ENCODE results near the gene PLEKHM2. TPM values are rescaled to one million over a fixed set of nuclear protein-coding genes. Genes with fewer than 3 reads are reported as not detected.

PLEKHM2 gene, protein sequence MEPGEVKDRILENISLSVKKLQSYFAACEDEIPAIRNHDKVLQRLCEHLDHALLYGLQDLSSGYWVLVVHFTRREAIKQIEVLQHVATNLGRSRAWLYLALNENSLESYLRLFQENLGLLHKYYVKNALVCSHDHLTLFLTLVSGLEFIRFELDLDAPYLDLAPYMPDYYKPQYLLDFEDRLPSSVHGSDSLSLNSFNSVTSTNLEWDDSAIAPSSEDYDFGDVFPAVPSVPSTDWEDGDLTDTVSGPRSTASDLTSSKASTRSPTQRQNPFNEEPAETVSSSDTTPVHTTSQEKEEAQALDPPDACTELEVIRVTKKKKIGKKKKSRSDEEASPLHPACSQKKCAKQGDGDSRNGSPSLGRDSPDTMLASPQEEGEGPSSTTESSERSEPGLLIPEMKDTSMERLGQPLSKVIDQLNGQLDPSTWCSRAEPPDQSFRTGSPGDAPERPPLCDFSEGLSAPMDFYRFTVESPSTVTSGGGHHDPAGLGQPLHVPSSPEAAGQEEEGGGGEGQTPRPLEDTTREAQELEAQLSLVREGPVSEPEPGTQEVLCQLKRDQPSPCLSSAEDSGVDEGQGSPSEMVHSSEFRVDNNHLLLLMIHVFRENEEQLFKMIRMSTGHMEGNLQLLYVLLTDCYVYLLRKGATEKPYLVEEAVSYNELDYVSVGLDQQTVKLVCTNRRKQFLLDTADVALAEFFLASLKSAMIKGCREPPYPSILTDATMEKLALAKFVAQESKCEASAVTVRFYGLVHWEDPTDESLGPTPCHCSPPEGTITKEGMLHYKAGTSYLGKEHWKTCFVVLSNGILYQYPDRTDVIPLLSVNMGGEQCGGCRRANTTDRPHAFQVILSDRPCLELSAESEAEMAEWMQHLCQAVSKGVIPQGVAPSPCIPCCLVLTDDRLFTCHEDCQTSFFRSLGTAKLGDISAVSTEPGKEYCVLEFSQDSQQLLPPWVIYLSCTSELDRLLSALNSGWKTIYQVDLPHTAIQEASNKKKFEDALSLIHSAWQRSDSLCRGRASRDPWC
- total RNA-seq, result 71.8 TPM
- 1 to 10 TPM; 3.2 to 5.0 (median 3.7) TPM for polyA plus RNA-seq

GRCh38 chr1:15684042-15684461, at the start of gene PLEKHM2:
Gene PLEKHM2, plus strand, starts transcription at chr1:15684320. Its CDS starts 239 bp downstream, at chr1:15684559.
- Mint-ChIP-seq H3K9me3 (peaks cover 0 to 3% (median 0%) of the 10 kb centered on the region in 7 donors), H3K4me3 (peak within 1 kb of the TSS; percentile 91 to 95 (median 92)), H3K36me3 (peaks cover 6% of the 10 kb centered on the region), H3K27ac (peak within 1 kb of the TSS; percentile 91 to 95 (median 92)), H3K27me3 (peaks cover 4% of the 10 kb centered on the region), H3K4me1 (peaks cover 22 to 39% (median 27%) of the 10 kb centered on the region in 4 donors)
- Histone ChIP-seq H3K36me3 (ENCODE audit: control insufficient read depth, insufficient read depth, low read length) (no peaks in the 10 kb centered on the region), H3K9me3 (ENCODE audit: control insufficient read depth in 2 of 2, low read length in 2 of 2) (no peaks in the 10 kb centered on the region), H3K27ac (ENCODE audit: insufficient read depth, low read length, poor library complexity, severe bottlenecking) (peak within 1 kb of the TSS; percentile 85), H3K4me1 (ENCODE audit: control insufficient read depth, insufficient read depth, low read length, poor library complexity, severe bottlenecking) (peaks cover 31% of the 10 kb centered on the region), H3K27me3 (ENCODE audit: control insufficient read depth, insufficient read depth, low read length) (no peaks in the 10 kb centered on the region), H3K4me3 (ENCODE audit: low read depth, low read length) (peak within 1 kb of the TSS; percentile 79)
- DNase-seq (peak; percentile 16 to 67 (median 57)), ATAC-seq (ENCODE audit: low read depth in 2 of 2) (peak; percentile 81 to 83)

DNA sequence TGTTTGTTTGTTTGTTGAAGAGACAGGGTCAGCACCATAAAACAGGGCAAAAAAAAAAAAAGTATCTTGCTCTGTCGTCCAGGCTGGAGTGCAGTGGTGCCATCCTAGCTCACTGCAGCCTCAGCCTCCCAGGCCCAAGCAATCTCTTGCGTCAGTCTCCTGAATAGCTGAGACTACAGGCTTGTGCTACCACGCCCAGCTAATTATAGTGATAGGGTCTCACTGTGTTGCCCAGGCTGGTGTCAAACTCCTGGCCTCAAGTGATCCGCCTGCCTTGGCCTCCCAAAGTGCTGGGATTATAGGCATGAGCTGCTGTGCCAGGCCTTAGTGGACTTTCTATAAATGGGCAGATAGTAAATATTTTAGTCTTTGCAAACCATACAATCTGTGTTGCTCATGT, 47.7 kb upstream of the PLEKHM2 start:
- no peaks in the 10 kb centered on the region for H3K27me3 ChIP-seq (ENCODE audit: control insufficient read depth, insufficient read depth, low read length)
- H3K4me1 ChIP-seq (ENCODE audit: control insufficient read depth, insufficient read depth, low read length, poor library complexity, severe bottlenecking), result no peaks in the 10 kb centered on the region
- H3K9me3 Mint-ChIP-seq, result no peaks in the 10 kb centered on the region
- peaks cover 95% of the 10 kb centered on the region for H3K36me3 ChIP-seq (ENCODE audit: control insufficient read depth, insufficient read depth, low read length)
- H3K4me3 ChIP-seq (ENCODE audit: low read depth, low read length), result no peak overlapping the region
- H3K27ac ChIP-seq (ENCODE audit: insufficient read depth, low read length, poor library complexity, severe bottlenecking), result no peak overlapping the region
- H3K27ac Mint-ChIP-seq, result peak overlapping the region in 1 of 3 donors; percentile 26
- DNase-seq (no peak), ATAC-seq (ENCODE audit: low read depth in 2 of 2) (no peak)
- H3K27me3 Mint-ChIP-seq, result no peaks in the 10 kb centered on the region
- H3K9me3 ChIP-seq (ENCODE audit: control insufficient read depth in 2 of 2, low read length in 2 of 2), result no peaks in the 10 kb centered on the region
- H3K4me1 Mint-ChIP-seq, result peaks cover 0 to 6% (median 0%) of the 10 kb centered on the region in 4 donors
- peaks cover 61% of the 10 kb centered on the region for H3K36me3 Mint-ChIP-seq
- no peak overlapping the region for H3K4me3 Mint-ChIP-seq

DNA sequence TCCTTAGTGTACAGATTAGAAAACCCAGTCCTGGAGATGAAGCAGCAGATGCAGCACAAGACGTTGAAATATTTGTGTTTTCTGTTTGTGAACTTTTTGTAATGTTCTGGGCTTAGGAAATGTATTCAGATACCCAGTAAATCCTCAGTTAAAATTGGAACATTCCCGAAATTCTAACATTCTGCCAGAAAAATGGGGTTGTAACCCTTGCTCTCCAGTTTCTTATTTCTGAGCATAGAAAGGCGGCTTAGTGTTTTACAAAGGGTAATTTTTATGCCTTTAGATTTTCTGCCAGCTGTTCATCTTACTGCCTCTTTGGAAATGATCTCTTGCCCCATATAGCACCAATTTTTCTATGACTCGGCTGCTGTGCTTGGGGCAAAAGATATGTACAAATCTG, 46.3 kb upstream of the PLEKHM2 start:
- no peak for DNase-seq
- no peak overlapping the region for H3K27ac ChIP-seq (ENCODE audit: insufficient read depth, low read length, poor library complexity, severe bottlenecking)
- H3K36me3 Mint-ChIP-seq, result peaks cover 60% of the 10 kb centered on the region

GRCh38 chr1:15639262-15639661, 44.9 kb upstream of the PLEKHM2 start:
- Mint-ChIP-seq H3K36me3 (peaks cover 59% of the 10 kb centered on the region), H3K4me3 (no peak overlapping the region), H3K9me3 (no peaks in the 10 kb centered on the region), H3K4me1 (peaks cover 3 to 13% (median 9%) of the 10 kb centered on the region in 4 donors), H3K27me3 (no peaks in the 10 kb centered on the region), H3K27ac (no peak overlapping the region)
- H3K36me3 ChIP-seq (ENCODE audit: control insufficient read depth, insufficient read depth, low read length), result peaks cover 83% of the 10 kb centered on the region
- H3K4me3 ChIP-seq (ENCODE audit: low read depth, low read length), result no peak overlapping the region
- no peaks in the 10 kb centered on the region for H3K27me3 ChIP-seq (ENCODE audit: control insufficient read depth, insufficient read depth, low read length)
- no peaks in the 10 kb centered on the region for H3K9me3 ChIP-seq (ENCODE audit: control insufficient read depth in 2 of 2, low read length in 2 of 2)
- no peak for DNase-seq
- ATAC-seq (ENCODE audit: low read depth in 2 of 2), result no peak
- H3K27ac ChIP-seq (ENCODE audit: insufficient read depth, low read length, poor library complexity, severe bottlenecking), result no peak overlapping the region
- H3K4me1 ChIP-seq (ENCODE audit: control insufficient read depth, insufficient read depth, low read length, poor library complexity, severe bottlenecking), result no peaks in the 10 kb centered on the region

More for the DNA sequence above, 46.3 kb upstream of the PLEKHM2 start:
- Histone ChIP-seq H3K4me3 (ENCODE audit: low read depth, low read length) (no peak overlapping the region), H3K27me3 (ENCODE audit: control insufficient read depth, insufficient read depth, low read length) (no peaks in the 10 kb centered on the region), H3K36me3 (ENCODE audit: control insufficient read depth, insufficient read depth, low read length) (peaks cover 84% of the 10 kb centered on the region), H3K4me1 (ENCODE audit: control insufficient read depth, insufficient read depth, low read length, poor library complexity, severe bottlenecking) (no peaks in the 10 kb centered on the region), H3K9me3 (ENCODE audit: control insufficient read depth in 2 of 2, low read length in 2 of 2) (no peaks in the 10 kb centered on the region)
- no peaks in the 10 kb centered on the region for H3K27me3 Mint-ChIP-seq
- no peak overlapping the region for H3K4me3 Mint-ChIP-seq
- ATAC-seq (ENCODE audit: low read depth in 2 of 2), result no peak
- H3K4me1 Mint-ChIP-seq, result peaks cover 0 to 9% (median 0%) of the 10 kb centered on the region in 4 donors
- H3K27ac Mint-ChIP-seq, result no peak overlapping the region
- H3K9me3 Mint-ChIP-seq, result no peaks in the 10 kb centered on the region

GRCh38 chr1:15639931-15640330, 44.2 kb upstream of the PLEKHM2 start:
- peaks cover 55% of the 10 kb centered on the region for H3K36me3 Mint-ChIP-seq
- ATAC-seq (ENCODE audit: low read depth in 2 of 2) (no peak), DNase-seq (no peak)
- no peaks in the 10 kb centered on the region for H3K4me1 ChIP-seq (ENCODE audit: control insufficient read depth, insufficient read depth, low read length, poor library complexity, severe bottlenecking)
- no peaks in the 10 kb centered on the region for H3K9me3 Mint-ChIP-seq
- H3K9me3 ChIP-seq (ENCODE audit: control insufficient read depth in 2 of 2, low read length in 2 of 2), result no peaks in the 10 kb centered on the region
- H3K27ac ChIP-seq (ENCODE audit: insufficient read depth, low read length, poor library complexity, severe bottlenecking), result no peak overlapping the region
- H3K36me3 ChIP-seq (ENCODE audit: control insufficient read depth, insufficient read depth, low read length), result peaks cover 80% of the 10 kb centered on the region
- H3K4me3 ChIP-seq (ENCODE audit: low read depth, low read length), result no peak overlapping the region
- no peak overlapping the region for H3K4me3 Mint-ChIP-seq
- H3K27me3 Mint-ChIP-seq, result no peaks in the 10 kb centered on the region
- peak overlapping the region in 2 of 3 donors; percentile 15 to 42 for H3K27ac Mint-ChIP-seq
- peaks cover 3 to 13% (median 10%) of the 10 kb centered on the region in 4 donors for H3K4me1 Mint-ChIP-seq
- H3K27me3 ChIP-seq (ENCODE audit: control insufficient read depth, insufficient read depth, low read length), result no peaks in the 10 kb centered on the region

DNA sequence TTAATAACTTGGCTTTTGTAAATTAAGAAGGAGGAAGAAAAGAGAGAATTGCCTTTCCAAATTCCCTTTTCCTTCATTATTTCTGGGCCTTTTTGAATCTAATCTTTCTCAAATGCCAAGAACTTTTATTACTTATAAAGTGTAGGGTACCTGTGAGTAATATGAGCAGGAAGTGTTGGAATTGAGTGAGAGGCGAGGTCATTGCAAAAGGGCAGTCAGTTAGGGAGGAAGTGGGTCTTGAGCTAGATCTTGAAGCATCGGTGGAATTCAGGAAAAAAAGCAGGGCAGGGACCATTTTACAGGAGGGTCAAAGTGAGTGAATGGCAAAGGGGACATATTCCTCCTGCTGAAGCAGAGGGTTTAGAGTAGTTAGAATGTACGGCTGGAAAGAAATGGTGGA, 43.5 kb upstream of the PLEKHM2 start:
- DNase-seq (no peak), ATAC-seq (ENCODE audit: low read depth in 2 of 2) (no peak)
- Histone ChIP-seq H3K4me3 (ENCODE audit: low read depth, low read length) (no peak overlapping the region), H3K27me3 (ENCODE audit: control insufficient read depth, insufficient read depth, low read length) (no peaks in the 10 kb centered on the region), H3K9me3 (ENCODE audit: control insufficient read depth in 2 of 2, low read length in 2 of 2) (no peaks in the 10 kb centered on the region), H3K4me1 (ENCODE audit: control insufficient read depth, insufficient read depth, low read length, poor library complexity, severe bottlenecking) (no peaks in the 10 kb centered on the region), H3K36me3 (ENCODE audit: control insufficient read depth, insufficient read depth, low read length) (peaks cover 80% of the 10 kb centered on the region), H3K27ac (ENCODE audit: insufficient read depth, low read length, poor library complexity, severe bottlenecking) (no peak overlapping the region)
- Mint-ChIP-seq H3K36me3 (peaks cover 60% of the 10 kb centered on the region), H3K4me3 (no peak overlapping the region), H3K27me3 (no peaks in the 10 kb centered on the region), H3K27ac (peak overlapping the region in 2 of 3 donors; percentile 1 to 15), H3K9me3 (no peaks in the 10 kb centered on the region), H3K4me1 (peaks cover 3 to 16% (median 10%) of the 10 kb centered on the region in 4 donors)

DNA sequence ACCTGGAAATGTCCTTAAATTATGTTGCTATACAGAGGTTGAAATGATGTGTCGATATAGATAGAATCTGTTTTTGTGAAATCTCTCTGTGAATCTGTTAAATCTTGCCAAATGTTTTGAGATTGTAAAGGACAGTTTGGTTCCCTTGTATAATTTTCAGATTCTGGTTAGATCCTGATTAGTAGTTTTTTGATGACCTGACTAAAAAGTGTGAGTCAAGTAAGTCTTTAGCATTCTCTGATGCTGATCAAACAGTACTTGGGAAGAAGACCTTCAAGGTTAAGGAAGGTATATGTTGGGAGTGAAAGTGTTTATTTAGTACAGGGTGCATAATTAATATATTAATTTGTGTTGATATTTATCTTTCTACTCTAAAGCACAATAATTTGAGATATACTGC, 34.2 kb upstream of the PLEKHM2 start:
- Histone ChIP-seq H3K36me3 (ENCODE audit: control insufficient read depth, insufficient read depth, low read length) (peaks cover 70% of the 10 kb centered on the region), H3K4me3 (ENCODE audit: low read depth, low read length) (no peak overlapping the region), H3K27me3 (ENCODE audit: control insufficient read depth, insufficient read depth, low read length) (no peaks in the 10 kb centered on the region), H3K9me3 (ENCODE audit: control insufficient read depth in 2 of 2, low read length in 2 of 2) (no peaks in the 10 kb centered on the region), H3K4me1 (ENCODE audit: control insufficient read depth, insufficient read depth, low read length, poor library complexity, severe bottlenecking) (no peaks in the 10 kb centered on the region), H3K27ac (ENCODE audit: insufficient read depth, low read length, poor library complexity, severe bottlenecking) (no peak overlapping the region)
- Mint-ChIP-seq H3K4me3 (no peak overlapping the region), H3K4me1 (peaks cover 2 to 10% (median 7%) of the 10 kb centered on the region in 4 donors), H3K27ac (no peak overlapping the region), H3K9me3 (peaks cover 0 to 1% (median 0%) of the 10 kb centered on the region in 7 donors), H3K36me3 (peaks cover 39% of the 10 kb centered on the region), H3K27me3 (no peaks in the 10 kb centered on the region)
- ATAC-seq (ENCODE audit: low read depth in 2 of 2), result no peak
- no peak for DNase-seq

Measured in CD4-positive, CD25-positive, alpha-beta regulatory T cell (primary cell).